Memory B cell (primary cell): ENCODE measurements around the gene CORT.
"Not testable (repeated sequence)": the region's sequence is repeated elsewhere in the genome, so short reads cannot be mapped to it uniquely, and the experiment has no call there.

ENCODE experiments used
- ATAC-seq: fragments of 150-1000 bp; cut with Tn5 transposase; 2 replicates; pipeline ENCODE4 v1.10.0; 2021; ENCODE audit warnings: low read depth, mild to moderate bottlenecking, moderate library complexity
- DNase-seq, 2 donors: peaks; one replicate each; pipeline ENCODE4 v3.0.0; 2022; ENCODE audit warnings: low spot score in 2 of 2
- H3K27ac Mint-ChIP-seq: one replicate; pipeline ENCODE4 v1.8.0; 2022; ENCODE audit warnings: mild to moderate bottlenecking, moderate library complexity, mixed read lengths
- H3K27me3 Mint-ChIP-seq: one replicate; pipeline ENCODE4 v1.8.0; 2022; ENCODE audit warnings: mixed read lengths
- H3K36me3 Mint-ChIP-seq: one replicate; pipeline ENCODE4 v1.8.0; 2022; ENCODE audit warnings: mild to moderate bottlenecking, mixed read lengths
- H3K4me1 Mint-ChIP-seq: one replicate; pipeline ENCODE4 v1.8.0; 2022; ENCODE audit warnings: mixed read lengths
- H3K4me3 Mint-ChIP-seq: one replicate; pipeline ENCODE4 v1.8.0; 2022; ENCODE audit warnings: mild to moderate bottlenecking, moderate library complexity, mixed read lengths
- H3K9me3 Mint-ChIP-seq: one replicate; pipeline ENCODE4 v1.8.0; 2022; ENCODE audit warnings: mixed read lengths

CORT gene

GRCh38 chr1:10450836-10451235 lies 1.0 kb downstream of the CORT start:
- ATAC-seq (no peak), DNase-seq (no peak)
- Mint-ChIP-seq H3K9me3 (no peaks in the 10 kb centered on the region), H3K36me3 (peaks cover 2% of the 10 kb centered on the region), H3K27me3 (peaks cover 2% of the 10 kb centered on the region), H3K4me3 (no peak overlapping the region), H3K4me1 (no peaks in the 10 kb centered on the region), H3K27ac (no peak overlapping the region)

- no peak for ATAC-seq
- no peak overlapping the region for H3K27ac Mint-ChIP-seq
Observed at GRCh38 chr1:10451287-10451686, 1.5 kb downstream of the CORT start.

GRCh38 chr1:10456048-10456447 lies 6.2 kb downstream of the CORT start:
- ATAC-seq (no peak), DNase-seq (no peak)
- no peaks in the 10 kb centered on the region for H3K4me1 Mint-ChIP-seq
- no peaks in the 10 kb centered on the region for H3K9me3 Mint-ChIP-seq
- no peak overlapping the region for H3K27ac Mint-ChIP-seq
- no peak overlapping the region for H3K4me3 Mint-ChIP-seq
- H3K27me3 Mint-ChIP-seq = no peaks in the 10 kb centered on the region
- peaks cover 1% of the 10 kb centered on the region for H3K36me3 Mint-ChIP-seq

More at GRCh38 chr1:10451287-10451686, 1.5 kb downstream of the CORT start:
- Mint-ChIP-seq H3K4me1 (no peaks in the 10 kb centered on the region), H3K27me3 (peaks cover 2% of the 10 kb centered on the region), H3K36me3 (peaks cover 2% of the 10 kb centered on the region), H3K9me3 (no peaks in the 10 kb centered on the region), H3K4me3 (no peak overlapping the region)
- DNase-seq = no peak

GRCh38 chr1:10456661-10457060 lies 6.8 kb downstream of the CORT start:
- ATAC-seq = no peak

GRCh38 chr1:10457462-10457861 lies 7.6 kb downstream of the CORT start:
- H3K4me3 Mint-ChIP-seq, H3K27ac Mint-ChIP-seq, H3K9me3 Mint-ChIP-seq, DNase-seq, H3K4me1 Mint-ChIP-seq, ATAC-seq, H3K27me3 Mint-ChIP-seq, H3K36me3 Mint-ChIP-seq: not testable (repeated sequence)

More at GRCh38 chr1:10456661-10457060, 6.8 kb downstream of the CORT start:
- no peaks in the 10 kb centered on the region for H3K9me3 Mint-ChIP-seq
- DNase-seq = no peak
- H3K27me3 Mint-ChIP-seq = no peaks in the 10 kb centered on the region
- peaks cover 6% of the 10 kb centered on the region for H3K36me3 Mint-ChIP-seq
- H3K27ac Mint-ChIP-seq = no peak overlapping the region
- H3K4me1 Mint-ChIP-seq = no peaks in the 10 kb centered on the region
- H3K4me3 Mint-ChIP-seq = no peak overlapping the region

- Mint-ChIP-seq H3K4me1 (no peaks in the 10 kb centered on the region), H3K4me3 (no peak overlapping the region), H3K36me3 (peaks cover 9% of the 10 kb centered on the region), H3K27me3 (no peaks in the 10 kb centered on the region), H3K27ac (no peak overlapping the region), H3K9me3 (no peaks in the 10 kb centered on the region)
- ATAC-seq = no peak
- no peak for DNase-seq
Observed at GRCh38 chr1:10457875-10458274, 8.0 kb downstream of the CORT start.

GRCh38 chr1:10459184-10459583 lies 9.4 kb downstream of the CORT start:
- DNase-seq (no peak), ATAC-seq (no peak)
- Mint-ChIP-seq H3K36me3 (peaks cover 18% of the 10 kb centered on the region), H3K9me3 (no peaks in the 10 kb centered on the region), H3K27me3 (no peaks in the 10 kb centered on the region), H3K4me3 (no peak overlapping the region), H3K27ac (no peak overlapping the region), H3K4me1 (no peaks in the 10 kb centered on the region)

- Mint-ChIP-seq H3K4me1 (peaks cover 8% of the 10 kb centered on the region), H3K27ac (no peak overlapping the region), H3K4me3 (no peak overlapping the region), H3K9me3 (no peaks in the 10 kb centered on the region), H3K27me3 (no peaks in the 10 kb centered on the region), H3K36me3 (peaks cover 22% of the 10 kb centered on the region)
- DNase-seq (no peak), ATAC-seq (no peak)
Observed at GRCh38 chr1:10467078-10467477, 17.2 kb downstream of the CORT start.

- Mint-ChIP-seq H3K36me3 (peaks cover 11% of the 10 kb centered on the region), H3K9me3 (no peaks in the 10 kb centered on the region), H3K4me1 (peaks cover 16% of the 10 kb centered on the region), H3K27ac (no peak overlapping the region), H3K4me3 (no peak overlapping the region), H3K27me3 (no peaks in the 10 kb centered on the region)
- no peak for ATAC-seq
- no peak for DNase-seq
Observed at GRCh38 chr1:10470043-10470442, 20.2 kb downstream of the CORT start.

GRCh38 chr1:10471411-10472219 lies 21.8 kb downstream of the CORT start:
- DNase-seq = no peak
- no peaks in the 10 kb centered on the region for H3K27me3 Mint-ChIP-seq
- ATAC-seq = peak; percentile 1
- peaks cover 9% of the 10 kb centered on the region for H3K36me3 Mint-ChIP-seq
- peaks cover 27% of the 10 kb centered on the region for H3K4me1 Mint-ChIP-seq
- H3K4me3 Mint-ChIP-seq = peak overlapping the region; percentile 92
- peak overlapping the region; percentile 93 for H3K27ac Mint-ChIP-seq
- no peaks in the 10 kb centered on the region for H3K9me3 Mint-ChIP-seq

GRCh38 chr1:10472220-10473144 lies 22.7 kb downstream of the CORT start, which contains the start of gene DFFA:
Gene DFFA (minus strand): TSS chr1:10472529. CDS start chr1:10472458, 71 bp downstream.
- Mint-ChIP-seq H3K4me1 (peaks cover 27% of the 10 kb centered on the region), H3K27me3 (no peaks in the 10 kb centered on the region), H3K36me3 (peaks cover 9% of the 10 kb centered on the region), H3K4me3 (peak within 1 kb of the TSS; percentile 92), H3K27ac (peak within 1 kb of the TSS; percentile 93), H3K9me3 (no peaks in the 10 kb centered on the region)
- DNase-seq = peak; percentile 81 to 87
- ATAC-seq = peak; percentile 84

- ATAC-seq = no peak
- Mint-ChIP-seq H3K27ac (peak overlapping the region; percentile 93), H3K4me3 (peak overlapping the region; percentile 81)
Observed at GRCh38 chr1:10473145-10473765, 23.4 kb downstream of the CORT start.

GRCh38 chr1:10474309-10474612 lies 24.4 kb downstream of the CORT start:
- H3K4me3 Mint-ChIP-seq = peak overlapping the region; percentile 87
- H3K9me3 Mint-ChIP-seq, H3K36me3 Mint-ChIP-seq, DNase-seq, ATAC-seq, H3K27me3 Mint-ChIP-seq: not testable (repeated sequence)
- H3K27ac Mint-ChIP-seq = peak overlapping the region; percentile 92
- H3K4me1 Mint-ChIP-seq = peaks cover 25% of the 10 kb centered on the region

More at GRCh38 chr1:10473145-10473765, 23.4 kb downstream of the CORT start:
- Mint-ChIP-seq H3K9me3 (no peaks in the 10 kb centered on the region), H3K36me3 (peaks cover 5% of the 10 kb centered on the region), H3K4me1 (peaks cover 22% of the 10 kb centered on the region), H3K27me3 (no peaks in the 10 kb centered on the region)
- no peak for DNase-seq
